Lower lobe of right lung (tissue), 2 donors: ENCODE results near the gene GABRR2. TPM values are rescaled to one million over a fixed set of nuclear protein-coding genes. Genes with fewer than 3 reads are reported as not detected.

ENCODE experiments used
- ATAC-seq, 2 donors: fragments of 200-7000 bp; cut with Tn5 transposase; one replicate each; pipeline ENCODE4 v1.9.1; 2020 to 2022; ENCODE audit warnings: mild to moderate bottlenecking in 2 of 2, moderate library complexity in 2 of 2
- DNase-seq: peaks from one replicate; pipeline ENCODE4 v3.0.0-alpha.2; 2020
- H3K27ac ChIP-seq: fragments of 200-600 bp; one replicate; pipeline ENCODE4 v1.8.0; 2022
- H3K27me3 ChIP-seq: fragments of 200-600 bp; one replicate; pipeline ENCODE4 v1.8.0; 2022; ENCODE audit warnings: low read depth
- H3K36me3 ChIP-seq: fragments of 200-600 bp; one replicate; pipeline ENCODE4 v1.8.0; 2022; ENCODE audit warnings: mild to moderate bottlenecking
- H3K4me1 ChIP-seq: fragments of 200-600 bp; one replicate; pipeline ENCODE4 v1.8.0; 2022
- H3K4me3 ChIP-seq: fragments of 200-600 bp; one replicate; pipeline ENCODE4 v1.8.0; 2022; ENCODE audit warnings: mild to moderate bottlenecking
- H3K9me3 ChIP-seq: fragments of 200-600 bp; one replicate; pipeline ENCODE4 v1.8.0; 2022
- CTCF ChIP-seq: fragments of 200-600 bp; IDR thresholded peaks from one replicate; pipeline ENCODE4 v1.8.0; 2022; ENCODE audit warnings: antibody characterized with exemption, mild to moderate bottlenecking
- intact Hi-C: fragments of 100-400 bp; cut with DNase I; formaldehyde crosslinking; loops from one replicate; pipeline ENCODE4 v1.11.0; 2022
- total RNA-seq: library from RNA; stranded (reverse); fragmentation: NEBNext Ultra II Directional; extraction: Animal tissue kit (Norgen Biotek cat#: 25700); gene quantifications from one replicate; pipeline ENCODE4 v1.2.1, GENCODE V29; 2021
- donor health status: DM: no; HTN: yes; CAD: no; lungs with severe emphysema.

Gene GABRR2
- total RNA-seq, 1 donor from 2014 or later = 1.2 TPM

GRCh38 chr6:89287351-89288028, 27.6 kb downstream of the GABRR2 start:
- TF ChIP-seq CTCF = no peak
- no peak for ATAC-seq

GRCh38 chr6:89286516-89286915, 28.6 kb downstream of the GABRR2 start:
- Histone ChIP-seq H3K27ac (no peak overlapping the region), H3K9me3 (no peaks in the 10 kb centered on the region), H3K27me3 (no peaks in the 10 kb centered on the region), H3K4me1 (no peaks in the 10 kb centered on the region), H3K36me3 (no peaks in the 10 kb centered on the region), H3K4me3 (no peak overlapping the region)
- DNase-seq (no peak), ATAC-seq (no peak)
- intact Hi-C loops = no loop called here
- TF ChIP-seq CTCF = no peak

More at GRCh38 chr6:89287351-89288028, 27.6 kb downstream of the GABRR2 start:
- no peak for DNase-seq
- Histone ChIP-seq H3K4me1 (no peaks in the 10 kb centered on the region), H3K36me3 (no peaks in the 10 kb centered on the region), H3K27me3 (no peaks in the 10 kb centered on the region), H3K4me3 (no peak overlapping the region), H3K27ac (no peak overlapping the region), H3K9me3 (no peaks in the 10 kb centered on the region)
- intact Hi-C loops = no loop called here

GRCh38 chr6:89284963-89285735, 29.9 kb downstream of the GABRR2 start:
- no peak for DNase-seq
- intact Hi-C loops = no loop called here
- Histone ChIP-seq H3K27ac (no peak overlapping the region), H3K27me3 (no peaks in the 10 kb centered on the region), H3K36me3 (no peaks in the 10 kb centered on the region), H3K4me3 (no peak overlapping the region), H3K9me3 (no peaks in the 10 kb centered on the region), H3K4me1 (no peaks in the 10 kb centered on the region)
- no peak for ATAC-seq
- no peak for TF ChIP-seq CTCF

- Histone ChIP-seq H3K27ac (no peak overlapping the region), H3K4me3 (no peak overlapping the region), H3K36me3 (no peaks in the 10 kb centered on the region), H3K27me3 (no peaks in the 10 kb centered on the region), H3K9me3 (no peaks in the 10 kb centered on the region), H3K4me1 (no peaks in the 10 kb centered on the region)
- no peak for DNase-seq
- ATAC-seq = no peak
- intact Hi-C loops = no loop called here
- TF ChIP-seq CTCF = no peak
Measured at GRCh38 chr6:89284081-89284480, 31.0 kb downstream of the GABRR2 start.

- Histone ChIP-seq H3K27me3 (no peaks in the 10 kb centered on the region), H3K4me3 (no peak overlapping the region), H3K36me3 (no peaks in the 10 kb centered on the region), H3K27ac (no peak overlapping the region), H3K4me1 (no peaks in the 10 kb centered on the region), H3K9me3 (no peaks in the 10 kb centered on the region)
- intact Hi-C loops = no loop called here
- no peak for DNase-seq
- TF ChIP-seq CTCF = no peak
- ATAC-seq = no peak
Measured at GRCh38 chr6:89282749-89283148, 32.4 kb downstream of the GABRR2 start.
